Ishikawa (cell line): ENCODE results near the gene DNAJC18.

Experiments
- CEBPB ChIP-seq: IDR thresholded peaks from 2 replicates; pipeline ENCODE4 v1.6.1; 2012
- CREB1 ChIP-seq: IDR thresholded peaks from 2 replicates; pipeline ENCODE4 v1.6.1; 2012; ENCODE audit warnings: low read depth
- EGR1 ChIP-seq: IDR thresholded peaks from 2 replicates; pipeline ENCODE4 v1.6.1; 2012
- EP300 ChIP-seq: IDR thresholded peaks from 2 replicates; pipeline ENCODE4 v1.6.1; 2012; ENCODE audit warnings: borderline replicate concordance
- FOXM1 ChIP-seq: IDR thresholded peaks from 2 replicates; pipeline ENCODE4 v1.6.1; 2012; ENCODE audit warnings: low read depth, borderline replicate concordance
- NFIC ChIP-seq: IDR thresholded peaks from 2 replicates; pipeline ENCODE4 v1.6.1; 2012
- RAD21 ChIP-seq: IDR thresholded peaks from 2 replicates; pipeline ENCODE4 v1.6.1; 2012; ENCODE audit warnings: low read depth
- REST ChIP-seq: IDR thresholded peaks from 2 replicates; pipeline ENCODE4 v1.6.1; 2012; ENCODE audit warnings: low read depth, mild to moderate bottlenecking
- TAF1 ChIP-seq: IDR thresholded peaks from 2 replicates; pipeline ENCODE4 v1.6.1; 2012; ENCODE audit warnings: low read depth, mild to moderate bottlenecking
- TCF12 ChIP-seq: IDR thresholded peaks from 2 replicates; pipeline ENCODE4 v1.6.1; 2012; ENCODE audit warnings: low read depth
- TEAD4 ChIP-seq: IDR thresholded peaks from 2 replicates; pipeline ENCODE4 v1.6.1; 2012
- YY1 ChIP-seq: IDR thresholded peaks from 2 replicates; pipeline ENCODE4 v1.6.1; 2012; ENCODE audit warnings: low read depth
- ZBTB7A ChIP-seq: IDR thresholded peaks from 2 replicates; pipeline ENCODE4 v1.6.1; 2012; ENCODE audit warnings: low read depth
- TF ChIP-seq, protein P1 (sequence below): IDR thresholded peaks from 2 replicates; pipeline ENCODE4 v1.6.1; 2012
- TF ChIP-seq, protein P2 (sequence below): IDR thresholded peaks from 2 replicates; pipeline ENCODE4 v1.6.1; 2012

DNAJC18 gene

DNA sequence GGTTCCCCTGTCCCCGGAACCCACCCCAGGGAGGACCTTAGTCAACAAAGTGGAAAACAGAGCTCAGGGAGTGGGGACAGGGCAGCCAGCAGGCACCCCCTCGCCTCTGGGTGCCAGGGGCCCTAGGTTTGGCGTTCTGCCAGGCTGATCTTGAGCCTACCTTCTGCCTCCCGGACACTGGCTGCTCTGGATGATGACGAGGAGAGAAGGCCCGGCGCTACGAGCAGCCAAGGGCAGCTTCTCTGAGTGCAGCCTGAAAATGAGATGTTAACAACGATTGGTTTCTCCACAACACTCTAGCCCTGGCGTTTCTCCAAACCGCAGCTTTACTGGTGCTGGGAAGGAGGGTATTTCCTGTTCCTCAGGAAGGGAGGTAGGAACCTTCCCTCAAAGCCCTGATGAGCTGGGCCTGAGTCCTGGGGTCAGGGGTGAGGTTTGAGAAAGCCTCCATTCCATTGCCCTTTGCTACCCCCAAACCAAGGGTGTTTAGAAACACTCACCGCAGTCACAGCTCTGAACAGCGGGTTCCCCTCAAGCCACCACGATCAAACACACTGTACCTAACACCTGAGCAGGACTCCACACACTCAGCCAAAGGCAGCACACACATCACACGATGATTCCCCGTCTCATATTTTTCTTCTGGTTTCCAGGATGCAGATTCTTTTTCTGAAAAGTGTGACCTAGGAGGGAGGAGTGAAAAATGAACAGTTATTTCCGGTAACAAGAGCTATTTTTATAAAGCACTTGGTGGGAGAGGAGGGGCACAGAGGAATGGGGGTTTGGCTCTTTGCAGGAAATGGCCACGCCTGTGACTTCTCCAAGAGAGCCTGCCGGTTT lies 42.9 kb upstream of the DNAJC18 start, which contains the start of gene STING1:
STING1 (minus strand) TSS at position 709 of the 840 bp plus-strand sequence. CDS start 1,054 bp downstream, outside the sequence.
- TF ChIP-seq EGR1: no peak
- TF ChIP-seq, protein P1, sequence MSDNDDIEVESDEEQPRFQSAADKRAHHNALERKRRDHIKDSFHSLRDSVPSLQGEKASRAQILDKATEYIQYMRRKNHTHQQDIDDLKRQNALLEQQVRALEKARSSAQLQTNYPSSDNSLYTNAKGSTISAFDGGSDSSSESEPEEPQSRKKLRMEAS: peak; percentile 49
- no peak for TF ChIP-seq CEBPB
- peak; percentile 73 for TF ChIP-seq NFIC
- TF ChIP-seq TAF1: 0 out of 2 replicates have a peak, but pooled peaks have one; percentile 22
- no peak for TF ChIP-seq ZBTB7A
- no peak for TF ChIP-seq RAD21
- TF ChIP-seq TEAD4: 0 out of 2 replicates have a peak, but pooled peaks have one; percentile 22
- no peak for TF ChIP-seq YY1

- no peak for TF ChIP-seq REST
- TF ChIP-seq EGR1: no peak
- no peak for TF ChIP-seq ZBTB7A
- no peak for TF ChIP-seq YY1
- TF ChIP-seq CREB1: no peak
- no peak for TF ChIP-seq CEBPB
- TF ChIP-seq, protein P2, sequence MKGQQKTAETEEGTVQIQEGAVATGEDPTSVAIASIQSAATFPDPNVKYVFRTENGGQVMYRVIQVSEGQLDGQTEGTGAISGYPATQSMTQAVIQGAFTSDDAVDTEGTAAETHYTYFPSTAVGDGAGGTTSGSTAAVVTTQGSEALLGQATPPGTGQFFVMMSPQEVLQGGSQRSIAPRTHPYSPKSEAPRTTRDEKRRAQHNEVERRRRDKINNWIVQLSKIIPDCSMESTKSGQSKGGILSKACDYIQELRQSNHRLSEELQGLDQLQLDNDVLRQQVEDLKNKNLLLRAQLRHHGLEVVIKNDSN: no peak
- no peak for TF ChIP-seq EP300
- TF ChIP-seq TEAD4: no peak
- no peak for TF ChIP-seq TAF1
- TF ChIP-seq TCF12: no peak
- TF ChIP-seq NFIC: no peak
- no peak for TF ChIP-seq FOXM1
- TF ChIP-seq, protein P1: no peak
- TF ChIP-seq RAD21: no peak
Observed at GRCh38 chr5:139481580-139482049, 42.3 kb upstream of the DNAJC18 start.

DNA sequence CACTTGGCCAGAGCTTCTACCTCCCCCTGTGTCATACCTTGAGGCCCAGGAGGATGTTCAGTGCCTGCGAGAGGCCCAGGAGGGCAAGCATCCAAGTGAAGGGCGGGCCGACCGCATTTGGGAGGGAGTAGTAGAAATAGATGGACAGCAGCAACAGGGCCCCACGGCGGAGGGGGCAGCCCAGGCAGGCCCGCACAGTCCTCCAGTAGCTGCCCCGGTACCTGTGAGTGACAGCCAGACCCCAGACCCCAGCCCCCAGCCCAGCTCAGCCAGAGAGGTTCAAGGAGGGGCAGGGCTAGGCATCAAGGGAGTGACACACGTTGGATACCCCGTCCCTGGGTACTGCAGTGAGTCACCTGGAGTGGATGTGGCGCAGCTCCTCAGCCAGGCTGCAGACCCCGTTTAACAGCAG lies 41.8 kb upstream of the DNAJC18 start:
- no peak for TF ChIP-seq ZBTB7A
- TF ChIP-seq FOXM1: no peak
- no peak for TF ChIP-seq REST
- TF ChIP-seq TEAD4: no peak
- TF ChIP-seq, protein P1: no peak
- TF ChIP-seq YY1: no peak
- no peak for TF ChIP-seq EP300
- TF ChIP-seq TAF1: no peak
- no peak for TF ChIP-seq NFIC
- no peak for TF ChIP-seq CREB1
- no peak for TF ChIP-seq TCF12
- TF ChIP-seq EGR1: no peak
- TF ChIP-seq, protein P2: no peak
- no peak for TF ChIP-seq RAD21
- no peak for TF ChIP-seq CEBPB

- TF ChIP-seq, protein P1: no peak
- TF ChIP-seq NFIC: no peak
- TF ChIP-seq REST: no peak
- TF ChIP-seq YY1: no peak
- TF ChIP-seq FOXM1: no peak
- no peak for TF ChIP-seq CREB1
- no peak for TF ChIP-seq RAD21
- no peak for TF ChIP-seq TAF1
- no peak for TF ChIP-seq TEAD4
- TF ChIP-seq, protein P2: no peak
- no peak for TF ChIP-seq ZBTB7A
- no peak for TF ChIP-seq EGR1
- TF ChIP-seq CEBPB: no peak
- TF ChIP-seq EP300: no peak
Observed at GRCh38 chr5:139475865-139476617, 36.7 kb upstream of the DNAJC18 start.
